GM06990 (cell line): ENCODE results near the gene PTPRN2.
"Not testable (repeated sequence)": the region's sequence is repeated elsewhere in the genome, so short reads cannot be mapped to it uniquely, and the experiment has no call there.

ENCODE experiments used
- DNase-seq: peaks from one replicate; pipeline ENCODE4 v3.0.0-alpha.2; 2011; ENCODE audit not compliant: insufficient read length; ENCODE audit errors: extremely low read depth
- H3K27me3 ChIP-seq: replicated peaks from 2 replicates; pipeline ENCODE4 v1.6.0; 2011; ENCODE audit warnings: low read length; ENCODE audit not compliant: control insufficient read depth, insufficient read depth
- H3K36me3 ChIP-seq: 2 replicates; pipeline ENCODE4 v1.5.1; 2011; ENCODE audit warnings: low read length; ENCODE audit not compliant: control insufficient read depth, insufficient read depth
- H3K4me3 ChIP-seq: replicated peaks from 2 replicates; pipeline ENCODE4 v1.5.1; 2011; ENCODE audit warnings: low read depth, mild to moderate bottlenecking, control low read depth, low read length
- TF ChIP-seq, protein P1 (sequence below): IDR thresholded peaks from 2 replicates; pipeline ENCODE4 v1.5.1; 2011; ENCODE audit warnings: low read length, control low read depth, mild to moderate bottlenecking, inconsistent platforms; ENCODE audit not compliant: insufficient read depth, poor library complexity, severe bottlenecking

The PTPRN2 gene

DNA sequence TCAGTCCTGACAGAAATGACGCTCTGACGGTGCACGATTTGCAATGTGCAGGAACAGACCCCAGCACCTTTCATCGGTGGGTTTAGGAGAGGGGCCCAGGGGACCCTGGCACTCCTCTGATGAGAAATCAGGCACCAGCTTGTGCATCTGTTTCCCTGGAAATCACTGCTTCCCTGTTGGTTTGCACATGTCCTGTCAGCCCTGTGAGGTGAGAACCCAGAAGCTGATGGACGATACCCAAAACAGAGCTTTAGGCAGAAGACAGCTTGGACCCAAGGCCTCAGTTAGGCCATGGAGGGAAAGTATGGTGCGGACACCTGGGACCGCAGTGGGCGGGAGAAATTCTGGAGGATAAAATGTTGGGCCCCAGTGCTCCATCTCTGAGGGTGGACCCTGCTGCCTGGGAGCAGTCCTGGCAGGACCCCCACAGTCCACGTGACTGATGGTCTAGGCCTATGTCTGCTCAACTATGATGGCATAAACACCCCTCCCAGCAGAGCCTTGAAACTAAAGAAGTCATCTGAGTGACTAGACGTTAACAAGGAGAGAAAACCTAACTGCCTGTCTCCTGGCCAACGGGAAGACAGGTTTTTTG lies 242.8 kb downstream of the PTPRN2 start:
- Histone ChIP-seq H3K27me3 (no peaks in the 10 kb centered on the region), H3K36me3 (no peaks in the 10 kb centered on the region), H3K4me3 (no peak overlapping the region)
- no peak for DNase-seq
- TF ChIP-seq, protein P1, sequence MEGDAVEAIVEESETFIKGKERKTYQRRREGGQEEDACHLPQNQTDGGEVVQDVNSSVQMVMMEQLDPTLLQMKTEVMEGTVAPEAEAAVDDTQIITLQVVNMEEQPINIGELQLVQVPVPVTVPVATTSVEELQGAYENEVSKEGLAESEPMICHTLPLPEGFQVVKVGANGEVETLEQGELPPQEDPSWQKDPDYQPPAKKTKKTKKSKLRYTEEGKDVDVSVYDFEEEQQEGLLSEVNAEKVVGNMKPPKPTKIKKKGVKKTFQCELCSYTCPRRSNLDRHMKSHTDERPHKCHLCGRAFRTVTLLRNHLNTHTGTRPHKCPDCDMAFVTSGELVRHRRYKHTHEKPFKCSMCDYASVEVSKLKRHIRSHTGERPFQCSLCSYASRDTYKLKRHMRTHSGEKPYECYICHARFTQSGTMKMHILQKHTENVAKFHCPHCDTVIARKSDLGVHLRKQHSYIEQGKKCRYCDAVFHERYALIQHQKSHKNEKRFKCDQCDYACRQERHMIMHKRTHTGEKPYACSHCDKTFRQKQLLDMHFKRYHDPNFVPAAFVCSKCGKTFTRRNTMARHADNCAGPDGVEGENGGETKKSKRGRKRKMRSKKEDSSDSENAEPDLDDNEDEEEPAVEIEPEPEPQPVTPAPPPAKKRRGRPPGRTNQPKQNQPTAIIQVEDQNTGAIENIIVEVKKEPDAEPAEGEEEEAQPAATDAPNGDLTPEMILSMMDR, result no peak

DNA sequence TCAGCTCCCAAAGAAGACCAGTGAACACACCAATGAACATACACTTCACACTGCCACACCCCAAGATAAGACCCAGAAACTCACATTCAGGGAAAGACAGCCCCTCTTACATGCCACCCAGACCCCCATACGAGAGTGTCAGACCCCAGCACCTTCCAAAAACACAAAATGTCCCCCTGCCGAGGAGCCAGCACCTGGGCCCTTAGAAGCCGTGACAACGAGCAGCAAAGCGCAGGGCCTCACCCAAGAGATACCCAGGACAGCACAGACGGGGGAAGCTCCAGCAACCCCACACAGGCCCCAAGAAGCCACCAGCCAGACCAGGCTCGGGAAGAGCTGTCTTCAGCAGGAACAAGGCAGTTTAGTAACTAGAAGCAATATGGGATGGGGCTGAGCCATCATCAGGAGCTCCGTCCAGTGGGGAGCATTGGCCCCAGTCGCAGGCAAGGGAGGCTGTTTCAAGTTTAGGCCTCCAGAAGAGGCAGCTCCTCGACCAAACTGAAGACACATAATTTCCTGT lies 243.6 kb downstream of the PTPRN2 start:
- TF ChIP-seq, protein P1, result no peak
- no peaks in the 10 kb centered on the region for H3K27me3 ChIP-seq
- no peaks in the 10 kb centered on the region for H3K36me3 ChIP-seq
- no peak overlapping the region for H3K4me3 ChIP-seq
- no peak for DNase-seq

DNA sequence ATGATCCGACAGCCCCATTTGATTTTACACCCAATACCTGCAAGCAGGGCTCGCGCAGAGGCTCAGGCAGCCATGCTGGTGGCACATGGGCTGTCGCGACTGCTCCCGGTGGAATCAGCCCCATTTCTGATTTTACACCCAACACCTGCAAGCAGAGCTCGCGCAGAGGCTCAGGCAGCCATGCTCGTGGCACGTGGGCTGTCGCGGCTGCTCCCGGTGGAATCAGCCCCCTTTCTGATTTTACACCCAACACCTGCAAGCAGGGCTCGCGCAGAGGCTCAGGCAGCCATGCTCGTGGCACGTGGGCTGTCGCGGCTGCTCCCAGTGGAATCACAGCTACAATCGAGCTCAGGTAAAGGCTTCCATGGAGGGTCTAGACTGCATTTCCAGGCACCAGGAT lies 244.1 kb downstream of the PTPRN2 start:
- Histone ChIP-seq H3K36me3 (no peaks in the 10 kb centered on the region), H3K4me3 (no peak overlapping the region), H3K27me3 (no peaks in the 10 kb centered on the region)
- TF ChIP-seq, protein P1, result no peak
- no peak for DNase-seq

DNA sequence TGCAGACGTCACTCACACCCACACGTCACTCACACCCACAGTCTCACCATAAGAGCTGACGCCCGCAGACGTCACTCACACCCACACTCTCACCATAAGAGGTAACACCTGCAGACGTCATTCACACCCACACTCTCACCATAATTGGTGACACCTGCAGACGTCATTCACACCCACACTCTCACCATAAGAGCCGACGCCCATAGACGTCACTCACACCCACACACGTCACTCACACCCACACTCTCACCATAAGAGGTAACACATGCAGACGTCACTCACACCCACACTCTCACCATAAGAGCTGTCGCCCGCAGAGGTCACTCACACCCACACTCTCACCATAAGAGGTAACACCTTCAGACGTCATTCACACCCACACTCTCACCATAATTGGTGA lies 246.5 kb downstream of the PTPRN2 start:
- not testable (repeated sequence) for DNase-seq, H3K4me3 ChIP-seq, H3K36me3 ChIP-seq, H3K27me3 ChIP-seq

DNA sequence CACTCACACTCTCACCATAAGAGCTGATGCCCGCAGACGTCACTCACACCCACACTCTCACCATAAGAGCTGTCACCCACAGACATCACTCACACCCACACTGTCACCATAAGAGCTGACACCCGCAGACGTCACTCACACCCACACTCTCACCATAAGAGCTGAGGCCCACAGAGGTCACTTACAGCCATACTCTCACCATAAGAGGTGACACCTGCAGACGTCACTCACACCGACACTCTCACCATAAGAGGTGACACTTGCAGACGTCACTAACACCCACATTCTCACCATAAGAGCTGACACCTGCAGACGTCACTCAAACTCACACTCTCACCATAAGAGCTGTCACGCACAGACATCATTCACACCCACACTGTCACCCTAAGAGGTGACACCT lies 250.7 kb downstream of the PTPRN2 start:
- not testable (repeated sequence) for DNase-seq

DNA sequence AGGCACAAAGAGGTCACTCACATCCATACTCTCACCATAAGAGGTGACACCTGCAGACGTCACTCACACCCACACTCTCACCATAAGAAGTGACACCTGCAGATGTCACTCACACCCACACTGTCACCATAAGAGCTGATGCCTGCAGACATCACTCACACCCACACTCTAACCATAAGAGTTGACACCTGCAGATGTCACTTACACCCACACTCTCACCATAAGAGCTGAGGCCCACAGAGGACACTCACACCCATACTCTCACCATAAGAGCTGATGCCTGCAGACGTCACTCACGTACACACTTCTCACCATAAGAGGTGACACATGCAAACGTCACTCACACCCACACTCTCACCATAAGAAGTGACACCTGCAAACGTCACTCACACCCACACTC lies 255.1 kb downstream of the PTPRN2 start:
- H3K27me3 ChIP-seq, H3K4me3 ChIP-seq, H3K36me3 ChIP-seq, DNase-seq: not testable (repeated sequence)

More for the DNA sequence above, 250.7 kb downstream of the PTPRN2 start:
- H3K27me3 ChIP-seq, H3K4me3 ChIP-seq, H3K36me3 ChIP-seq: not testable (repeated sequence)

DNA sequence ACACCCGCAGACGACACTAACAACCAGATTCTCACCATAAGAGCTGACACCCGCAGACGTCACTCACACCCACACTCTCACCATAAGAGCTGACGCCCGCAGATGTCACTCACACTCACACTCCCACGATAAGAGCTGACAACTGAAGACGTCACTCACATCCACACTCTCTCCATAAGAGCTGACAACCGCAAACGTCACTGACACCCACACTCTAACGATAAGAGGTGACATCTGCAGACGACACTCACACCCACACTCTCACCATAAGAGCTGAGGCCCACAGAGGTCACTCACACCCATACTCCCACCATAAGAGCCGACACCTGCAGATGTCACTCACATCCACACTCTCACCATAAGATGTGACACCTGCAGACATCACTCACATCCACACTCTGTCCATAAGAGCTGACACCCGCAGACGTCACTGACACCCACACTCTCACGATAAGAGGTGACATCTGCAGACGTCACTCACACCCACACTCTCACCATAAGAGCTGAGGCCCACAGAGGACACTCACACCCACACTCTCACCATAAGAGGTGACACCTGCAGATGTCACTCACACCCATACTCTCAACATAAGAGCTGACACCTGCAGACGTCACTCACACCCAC lies 255.7 kb downstream of the PTPRN2 start:
- not testable (repeated sequence) for H3K27me3 ChIP-seq, DNase-seq, H3K36me3 ChIP-seq, H3K4me3 ChIP-seq

DNA sequence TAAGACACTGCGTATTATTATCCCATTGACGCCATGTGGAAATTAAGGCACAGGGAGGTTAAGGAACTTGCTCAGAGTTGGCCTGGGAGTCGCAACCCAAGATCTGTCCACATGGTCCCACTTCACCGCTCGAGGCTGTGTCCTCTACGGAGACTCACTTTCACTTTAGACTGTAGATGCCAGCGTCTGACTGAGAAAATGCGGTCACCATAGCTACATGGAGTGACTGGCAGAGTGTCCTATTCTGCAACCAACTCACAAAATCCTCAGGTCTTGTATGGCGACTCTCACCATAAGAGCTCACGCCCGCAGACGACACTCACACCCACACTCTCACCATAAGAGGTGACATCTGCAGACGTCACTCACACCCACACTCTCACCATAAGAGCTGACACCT lies 257.9 kb downstream of the PTPRN2 start:
- H3K4me3 ChIP-seq, result no peak overlapping the region
- no peaks in the 10 kb centered on the region for H3K36me3 ChIP-seq
- no peak for DNase-seq
- TF ChIP-seq, protein P1, result no peak
- H3K27me3 ChIP-seq, result no peaks in the 10 kb centered on the region
